GM19438 (cell line): ENCODE data around the gene GJC1.

Experiments used
- ATAC-seq: cut with Tn5 transposase; IDR thresholded peaks from one replicate; pipeline ENCODE4 v1.9.1; 2021; ENCODE audit warnings: low read depth; ENCODE audit not compliant: unreplicated experiment

Gene GJC1

DNA sequence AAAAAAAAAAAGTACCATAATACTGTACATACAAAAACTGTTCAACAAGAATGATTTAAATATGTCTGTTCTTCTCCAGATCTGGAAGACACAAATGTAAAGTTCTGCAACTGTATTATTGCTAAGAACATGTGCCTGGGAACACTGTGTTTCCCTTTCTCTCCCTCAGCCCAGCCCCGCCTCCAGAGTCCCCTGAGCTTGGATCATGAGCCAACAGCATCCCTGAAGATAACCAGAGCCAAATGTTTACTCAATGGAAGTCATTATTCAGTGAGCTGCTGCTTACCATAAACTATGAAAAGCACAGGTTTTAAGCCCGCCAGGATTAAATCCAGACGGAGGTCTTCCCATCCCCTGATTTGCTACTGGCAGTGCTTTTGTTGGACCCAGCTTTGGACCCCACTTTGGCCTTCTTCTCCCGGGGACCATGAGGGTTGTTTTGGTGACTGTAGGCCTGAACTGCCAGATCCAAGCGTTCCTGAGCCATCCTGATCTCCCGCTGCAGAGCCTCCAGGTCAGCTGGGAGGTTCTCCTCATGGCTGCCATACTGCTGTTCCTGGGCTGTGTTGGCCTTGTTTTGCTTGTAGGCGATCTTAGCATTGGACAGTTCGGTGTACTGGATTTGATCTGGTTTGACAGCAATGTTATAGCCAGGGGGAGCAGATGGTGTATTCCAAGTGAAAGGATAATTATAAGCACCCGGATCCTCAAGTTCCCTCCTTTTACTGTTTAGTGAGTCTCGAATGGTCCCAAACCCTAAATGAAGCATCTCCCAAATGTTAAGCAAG lies 25.6 kb downstream of the GJC1 start:
- ATAC-seq: no peak

DNA sequence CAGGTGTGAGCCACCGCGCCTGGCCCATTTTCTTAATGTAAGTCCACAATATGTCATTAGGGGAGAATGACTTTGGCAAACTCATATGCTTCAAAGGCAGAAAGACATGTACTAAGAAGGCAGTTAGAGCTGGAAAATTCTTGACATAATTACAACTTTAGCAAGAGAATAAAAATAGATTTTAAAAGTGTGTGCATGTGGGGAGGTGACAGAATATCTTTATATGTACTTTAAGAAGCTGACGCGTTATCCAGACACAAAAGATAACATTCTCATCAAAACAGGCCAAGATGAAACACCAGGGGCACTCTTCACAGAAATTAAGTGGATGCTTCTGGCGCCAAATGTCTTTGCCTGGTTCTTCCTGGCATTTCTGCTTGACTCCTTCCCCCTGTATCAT lies 28.2 kb downstream of the GJC1 start:
- no peak for ATAC-seq

GRCh38 chr17:44798356-44798755 lies 31.7 kb downstream of the GJC1 start:
- no peak for ATAC-seq

DNA sequence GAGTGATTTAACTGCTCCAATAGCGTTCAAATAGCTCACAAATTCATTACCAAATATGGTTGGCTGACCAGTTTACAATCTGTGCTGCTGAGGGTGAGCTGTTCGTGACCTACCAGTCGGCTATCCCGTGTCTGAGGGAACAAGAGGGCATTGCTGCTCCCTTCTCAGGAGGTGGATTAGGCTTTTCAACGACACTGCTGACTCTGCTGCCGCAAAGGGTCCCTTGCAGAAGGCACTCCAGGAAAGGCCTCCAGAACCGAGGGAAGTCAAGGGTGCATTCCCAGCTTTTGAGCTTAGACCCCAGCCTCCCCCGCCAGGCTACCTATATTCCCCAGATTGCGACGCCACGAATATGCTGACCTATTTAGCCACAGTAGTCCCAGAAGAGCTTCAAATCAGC lies 32.3 kb downstream of the GJC1 start:
- ATAC-seq: no peak

GRCh38 chr17:44796731-44797130 lies 33.4 kb downstream of the GJC1 start:
- ATAC-seq: no peak

DNA sequence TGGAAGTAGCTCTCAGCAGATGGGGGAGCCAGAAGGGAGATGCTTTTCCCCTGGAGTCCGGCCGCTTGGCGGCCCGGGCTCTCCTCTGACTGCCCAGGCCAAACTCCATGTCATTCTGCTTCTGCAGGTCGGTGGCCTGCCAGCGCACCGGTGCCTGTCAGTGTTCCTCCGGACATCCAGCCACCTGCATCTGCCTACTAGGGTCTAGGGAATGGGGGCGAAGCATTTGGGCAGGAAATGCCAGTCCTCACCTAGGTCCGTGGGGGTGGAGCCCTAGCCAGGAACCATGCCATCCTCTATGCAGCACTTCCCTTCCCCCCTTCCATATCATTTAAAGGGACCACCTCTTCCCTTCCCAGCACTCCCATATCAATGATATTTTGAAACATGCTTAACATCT lies 34.2 kb downstream of the GJC1 start:
- ATAC-seq: no peak

DNA sequence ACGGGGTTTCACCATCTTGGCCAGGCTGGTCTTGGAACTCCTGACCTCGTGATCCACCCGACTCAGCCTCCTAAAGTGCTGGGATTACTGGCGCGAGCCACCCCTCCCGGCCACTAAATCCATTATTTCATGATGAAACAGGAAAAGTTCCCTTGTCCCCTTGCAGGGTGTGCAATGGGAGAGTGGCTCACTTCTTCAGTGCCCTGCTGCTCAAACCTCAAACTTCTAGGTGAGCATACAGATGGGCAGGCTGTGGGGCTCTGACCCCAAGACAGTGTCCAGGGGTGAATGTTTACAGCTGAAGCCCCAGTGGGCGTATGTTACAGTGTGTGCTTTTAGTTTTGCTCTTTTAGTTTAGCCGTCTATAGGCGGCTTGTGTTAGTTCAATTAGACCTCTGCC lies 34.7 kb downstream of the GJC1 start:
- no peak for ATAC-seq

- ATAC-seq: no peak
These were observed 35.2 kb downstream of the GJC1 start for GRCh38 chr17:44794851-44795413.

DNA sequence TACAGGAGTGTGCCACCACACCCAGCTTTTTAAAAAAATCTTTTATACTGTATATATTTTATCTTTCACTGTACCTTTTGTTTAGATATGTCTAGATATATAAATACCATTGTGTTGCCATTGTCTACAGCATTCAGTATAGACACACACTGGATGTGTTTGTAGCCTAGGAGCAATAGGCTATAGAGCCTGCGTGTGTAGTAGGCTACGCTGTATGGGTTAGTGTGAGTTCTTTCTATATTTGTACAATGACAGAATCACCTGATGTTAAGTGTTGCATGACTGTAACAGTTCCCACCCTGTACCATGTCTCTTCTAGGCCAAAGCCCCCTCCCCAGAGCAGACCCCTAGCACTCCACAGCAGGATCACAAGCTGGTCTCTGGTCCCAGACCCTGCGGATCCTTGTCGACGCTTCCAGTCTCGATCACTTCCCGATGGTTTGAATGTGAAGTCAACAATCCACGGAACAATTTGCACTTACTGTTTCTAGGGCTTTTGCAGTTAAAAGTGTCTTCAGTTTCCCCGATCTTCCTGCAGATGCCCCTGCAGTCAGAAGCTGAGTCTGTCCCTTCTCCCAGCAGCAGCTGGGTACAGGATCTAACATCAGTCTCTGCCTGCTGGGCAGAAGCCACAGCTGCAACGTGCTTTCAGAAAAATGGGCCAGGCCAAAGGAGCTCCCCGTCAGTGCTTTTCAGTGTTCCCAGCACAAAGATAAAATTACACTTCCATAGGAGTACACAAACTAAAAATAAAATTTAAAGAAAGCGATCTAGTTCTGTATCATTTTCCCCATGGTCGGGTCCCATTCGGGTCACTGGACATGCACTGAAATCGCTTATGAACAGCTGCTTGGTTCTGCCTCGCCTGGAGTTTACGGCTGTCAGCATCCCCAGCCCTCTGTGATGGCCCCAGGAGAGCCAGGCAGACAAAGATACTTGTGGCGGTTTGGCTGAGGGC lies 35.9 kb downstream of the GJC1 start:
- no peak for ATAC-seq

GRCh38 chr17:44792276-44792675 lies 37.8 kb downstream of the GJC1 start:
- ATAC-seq: no peak

DNA sequence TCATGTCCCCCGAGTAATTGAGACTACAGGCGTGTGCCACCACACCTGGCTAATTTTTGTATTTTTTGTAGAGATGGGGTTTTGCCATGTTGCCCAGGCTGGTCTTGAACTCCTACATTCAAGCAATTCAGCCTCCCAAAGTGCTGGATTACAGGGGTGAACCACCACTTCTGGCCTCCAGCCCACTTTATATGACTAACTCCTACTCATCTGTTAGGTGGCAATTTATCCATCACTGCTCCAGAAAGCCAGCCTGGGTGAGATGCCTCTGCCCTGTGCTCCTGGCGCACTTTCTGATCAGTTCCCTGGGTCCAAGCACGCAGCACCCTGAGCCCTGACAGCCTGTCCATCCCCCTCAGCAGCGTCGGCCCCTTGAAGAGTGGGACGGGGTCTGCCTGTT lies 41.9 kb downstream of the GJC1 start:
- no peak for ATAC-seq

DNA sequence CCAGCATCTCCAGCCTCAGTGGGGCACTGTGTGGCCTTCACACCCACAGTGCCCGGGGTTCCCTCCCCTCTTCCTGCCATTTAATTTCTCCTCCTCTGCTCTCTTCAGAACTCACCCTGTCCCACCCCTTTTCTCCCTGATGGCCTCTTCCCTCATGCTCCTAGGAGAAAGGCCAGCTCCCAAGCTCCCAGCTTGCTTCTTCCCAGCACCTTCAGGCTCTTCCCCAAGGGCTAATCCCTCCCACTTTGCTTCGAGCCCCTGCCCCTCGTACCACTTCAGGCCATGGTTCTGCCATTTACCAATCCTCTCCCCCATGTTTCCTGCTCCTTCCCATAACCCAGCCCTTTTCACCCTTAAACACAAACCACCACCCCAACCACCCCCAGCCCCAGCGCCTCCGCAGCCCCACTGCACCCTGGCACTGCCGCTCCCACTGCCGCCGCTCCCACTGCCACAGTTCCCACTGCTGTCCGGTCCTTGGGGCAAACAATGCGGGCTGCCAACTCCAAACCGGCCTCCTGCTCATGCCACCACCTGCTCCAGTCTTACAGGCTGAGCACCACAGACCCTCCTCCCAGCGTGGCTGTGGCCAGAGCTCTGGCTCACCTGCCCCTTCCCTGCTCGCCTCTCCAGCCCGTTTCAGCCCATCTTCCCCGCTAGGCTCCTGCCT lies 42.7 kb downstream of the GJC1 start:
- no peak for ATAC-seq

DNA sequence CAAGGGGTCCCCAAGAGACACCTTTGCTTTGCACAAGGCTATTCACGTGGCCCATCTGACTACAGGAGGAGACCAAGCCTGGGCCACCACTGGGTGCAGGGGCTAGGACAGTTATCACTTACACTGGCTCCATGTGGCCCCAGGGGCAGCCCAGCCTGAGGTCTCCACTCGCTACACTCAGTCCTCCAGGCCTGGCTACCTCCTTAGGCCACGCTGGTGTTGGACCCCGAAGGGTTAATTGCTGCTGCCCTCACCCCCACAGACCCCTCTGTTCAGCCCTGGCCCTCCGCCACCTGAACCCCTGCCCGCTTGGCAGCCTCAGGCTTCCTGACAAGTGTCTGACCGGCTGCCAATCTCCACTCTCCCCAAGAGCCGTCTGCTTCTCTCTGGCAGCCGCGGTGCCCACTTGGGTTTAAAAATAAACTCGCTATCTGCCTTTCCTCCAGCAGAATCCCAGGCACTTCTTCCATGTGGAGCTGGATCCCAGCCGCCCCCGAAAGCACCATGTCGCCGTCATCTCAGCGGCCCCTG lies 43.5 kb downstream of the GJC1 start:
- no peak for ATAC-seq

GRCh38 chr17:44785921-44786320 lies 44.2 kb downstream of the GJC1 start:
- no peak for ATAC-seq

GRCh38 chr17:44782326-44782850 lies 47.7 kb downstream of the GJC1 start:
- no peak for ATAC-seq

DNA sequence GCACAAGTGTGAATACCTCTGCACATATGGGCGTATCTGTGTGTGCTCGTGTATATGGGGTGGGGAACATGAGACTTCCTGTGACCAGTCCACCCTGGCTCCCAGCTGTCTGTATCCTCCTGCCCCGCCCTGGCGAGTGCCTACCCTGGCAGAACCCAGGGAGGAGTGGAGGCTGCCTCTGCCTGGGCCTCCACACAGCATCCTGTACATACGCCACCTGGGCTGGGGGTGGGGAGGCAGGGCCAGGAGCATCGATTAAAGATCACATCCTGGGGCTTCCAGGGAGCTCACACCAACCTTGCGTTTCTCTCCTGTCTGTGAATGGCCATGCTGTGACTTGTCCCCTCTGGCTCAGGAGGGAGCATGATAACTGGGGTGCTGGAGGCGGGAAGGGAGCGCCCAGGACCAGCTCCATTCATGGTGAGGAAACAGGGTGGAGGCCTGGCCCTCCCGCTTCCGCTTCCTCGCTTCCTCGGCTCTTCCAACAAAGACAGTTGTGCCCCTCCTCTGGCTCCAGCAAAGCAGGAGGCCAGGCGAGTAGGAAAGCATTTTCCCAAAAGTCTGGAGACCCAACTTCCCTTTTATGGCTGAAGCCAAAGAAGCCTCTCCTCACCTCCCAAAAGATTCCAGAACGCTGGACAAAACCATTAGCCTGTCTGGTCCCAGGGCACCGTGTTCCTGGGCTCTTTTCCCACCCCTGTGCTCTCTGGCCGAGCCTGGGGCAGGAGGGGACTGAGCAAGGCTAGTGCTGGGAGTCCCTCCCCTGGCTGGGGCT lies 48.3 kb downstream of the GJC1 start:
- no peak for ATAC-seq

DNA sequence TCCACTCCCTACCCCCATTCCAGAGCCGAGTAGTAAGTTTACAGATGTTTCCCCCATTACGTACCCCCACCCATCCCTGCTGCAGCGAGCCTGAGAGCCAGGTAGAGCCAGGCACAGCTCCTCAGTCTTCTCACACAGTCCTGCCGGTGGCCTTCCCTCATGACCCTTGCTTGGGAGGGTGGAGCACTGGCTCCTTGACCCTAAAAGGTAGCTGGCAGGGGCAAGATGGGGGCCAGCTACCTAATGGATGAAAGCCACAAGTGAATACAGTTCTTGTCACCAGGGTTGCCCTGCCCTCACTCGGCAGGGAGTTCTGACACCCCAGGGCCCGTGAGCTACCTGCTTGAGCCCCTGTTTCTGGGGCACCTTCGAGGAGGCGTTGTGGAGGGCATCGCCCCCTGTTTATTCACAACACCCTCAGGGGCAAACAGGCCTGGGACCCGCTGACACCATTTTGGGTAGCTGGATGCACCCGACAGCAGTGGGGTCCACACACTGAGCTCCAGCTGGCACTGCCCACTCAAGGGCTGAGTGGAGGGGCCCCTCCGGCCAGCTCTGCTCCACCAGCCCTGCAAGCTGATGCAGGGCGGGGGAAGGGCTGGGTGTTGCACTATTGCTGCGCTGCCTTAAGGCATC lies 49.1 kb downstream of the GJC1 start:
- no peak for ATAC-seq

GRCh38 chr17:44780161-44780560 lies 49.9 kb downstream of the GJC1 start:
- ATAC-seq: no peak
